K562 (cell line): ENCODE results near the gene ENKUR. TPM values are rescaled to one million over a fixed set of nuclear protein-coding genes. Genes with fewer than 3 reads are reported as not detected.

ENCODE experiments used
- ETS2 ChIP-seq: IDR thresholded peaks from 2 replicates; pipeline ENCODE4 v1.6.1; 2016; ENCODE audit warnings: borderline replicate concordance, missing genetic modification characterization, mild to moderate bottlenecking, moderate library complexity, missing compliant biosample characterization; ENCODE audit not compliant: poor library complexity, severe bottlenecking
- FOXA3 ChIP-seq, 2 experiments: fragments of 450-650 bp in 1 of 2; sonication (generic) in 1 of 2; formaldehyde crosslinking; IDR thresholded peaks in 1 of 2; conservative IDR thresholded peaks in 1 of 2; 2 replicates each; pipeline versions ENCODE4 v1.4.0 to v1.8.0; 2020 to 2022; ENCODE audit warnings: mild to moderate bottlenecking in 2 of 2, missing genetic modification reagents in 1 of 2
- FOXK1 ChIP-seq: sonication (generic); formaldehyde crosslinking; IDR thresholded peaks from 2 replicates; pipeline ENCODE4 v1.8.0; 2022; ENCODE audit warnings: missing genetic modification reagents, mild to moderate bottlenecking, borderline replicate concordance
- HMBOX1 ChIP-seq: sonication (generic); IDR thresholded peaks from 2 replicates; pipeline ENCODE4 v1.6.1; 2016
- MTA3 ChIP-seq: fragments of 450-650 bp; formaldehyde crosslinking; IDR thresholded peaks from 2 replicates; pipeline ENCODE4 v1.6.1; 2017; ENCODE audit warnings: mild to moderate bottlenecking, borderline replicate concordance
- NONO ChIP-seq, 2 experiments: fragments of 200-400 bp in 1 of 2; fragments of 450-650 bp in 1 of 2; formaldehyde crosslinking in 1 of 2; IDR thresholded peaks; 2 replicates each; pipeline ENCODE4 v1.6.1; 2017; ENCODE audit warnings: low read depth in 2 of 2, mild to moderate bottlenecking in 2 of 2, moderate library complexity in 2 of 2, low read length in 1 of 2
- PHB ChIP-seq: fragments of 250-450 bp; sonication (Bioruptor Pico); IDR thresholded peaks from 2 replicates; pipeline ENCODE4 v1.5.0; 2021
- PHF20 ChIP-seq: fragments of 450-650 bp; IDR thresholded peaks from 2 replicates; pipeline ENCODE4 v1.6.1; 2018; ENCODE audit not compliant: partially characterized antibody
- TFE3 ChIP-seq: fragments of 450-650 bp; formaldehyde crosslinking; IDR thresholded peaks from 2 replicates; pipeline ENCODE4 v1.4.0; 2020; ENCODE audit warnings: mild to moderate bottlenecking, mixed read lengths
- TOE1 ChIP-seq, 2 experiments: fragments of 450-650 bp in 1 of 2; sonication (generic) in 1 of 2; formaldehyde crosslinking in 1 of 2; IDR thresholded peaks; 2 replicates each; pipeline versions ENCODE4 v1.7.1 to v1.8.0; 2016 to 2022; ENCODE audit warnings: borderline replicate concordance in 2 of 2, mild to moderate bottlenecking in 2 of 2, antibody characterized with exemption in 1 of 2, inconsistent platforms in 1 of 2, low read depth in 1 of 2, missing genetic modification reagents in 1 of 2, moderate library complexity in 1 of 2
- ZNF586 ChIP-seq: fragments of 450-650 bp; formaldehyde crosslinking; conservative IDR thresholded peaks from 2 replicates; pipeline ENCODE4 v1.4.0; 2020; ENCODE audit warnings: mild to moderate bottlenecking, moderate library complexity
- ZNF695 ChIP-seq: fragments of 450-650 bp; formaldehyde crosslinking; IDR thresholded peaks from 2 replicates; pipeline ENCODE4 v1.4.0; 2020; ENCODE audit warnings: mild to moderate bottlenecking, moderate library complexity
- polyA plus RNA-seq, 8 experiments: library from polyadenylated mRNA; depleted of rRNA in 4 of 8; stranded (reverse) in 5 of 8; unstranded in 3 of 8; fragments of >200 nt; fragmentation: Nextera tagmentation in 2 of 8; fragmentation: Illumina TruSeq in 1 of 8; extraction: Ambion mirVana in 2 of 8; extraction: Trizol in 1 of 8; gene quantifications; 2 replicates each; pipeline versions ENCODE4 v1.2.1 to v1.2.3, GENCODE V29; 2011 to 2014; ENCODE audit warnings: inconsistent platforms in 1 of 8, missing spikeins in 1 of 8
- total RNA-seq, 7 experiments: library from RNA; depleted of rRNA in 6 of 7; stranded (reverse); fragments of >200 nt in 6 of 7; fragmentation: Illumina TruSeq in 2 of 7; extraction: Trizol in 2 of 7; gene quantifications; 2 replicates each; pipeline versions ENCODE4 v1.2.1 to v1.2.3, GENCODE V29; 2011 to 2021; ENCODE audit warnings: low replicate concordance in 1 of 7

ENKUR gene
- total and polyA plus RNA-seq, 9 of the 15 experiments (the other 6 are each of a cell fraction or from before 2014, with no cell fraction given) = 0.06 to 0.46 (median 0.20) TPM

- TF ChIP-seq HMBOX1 (no peak), MTA3 (no peak), PHB (CRISPR knock-in tag) (no peak), ZNF695 (no peak), PHF20 (no peak), ZNF586 (CRISPR knock-in tag) (no peak), NONO (IDR thresholded peaks at IDR 0.05; ENCODE audit: low read depth in 2 of 2, low read length in 1 of 2) (no peak), FOXA3 (CRISPR knock-in tag; conservative IDR thresholded peaks at IDR 0.05 in 1 of 2, IDR thresholded peaks at IDR 0.05 in 1 of 2) (no peak), TFE3 (CRISPR knock-in tag) (no peak), ETS2 (tag) (no peak), FOXK1 (CRISPR knock-in tag) (no peak), TOE1 (IDR thresholded peaks at IDR 0.05; ENCODE audit: borderline replicate concordance) (no peak), TOE1 (CRISPR knock-in tag; IDR thresholded peaks at IDR 0.05; ENCODE audit: borderline replicate concordance, low read depth) (no peak)
Measured at GRCh38 chr10:24938076-24938475, 77.9 kb downstream of the ENKUR start (continued).
